Measurements from ENCODE around the gene KCNQ1OT1. TPM values are rescaled to one million over a fixed set of nuclear protein-coding genes. Genes with fewer than 3 reads are reported as not detected.

Gene KCNQ1OT1
- total and polyA plus RNA-seq, 4 donors, result 0.08 to 5.4 (median 1.2) TPM

GRCh38 chr11:2576111-2576510 is 123.7 kb downstream of the KCNQ1OT1 start:
- 95 to 96% methylated on average over 15 of the region's 15 CpGs for WGBS, 2 donors
- no peaks in the 10 kb centered on the region for H3K4me1 ChIP-seq (ENCODE audit: control insufficient read depth in 1 of 2, insufficient read depth in 2 of 2, low read length in 2 of 2)
- ATAC-seq (ENCODE audit: low FRiP score) (no peak), DNase-seq (peak; percentile 44 to 66)
- intact Hi-C loops (cut with DNase I), result no loop called here
- no peaks in the 10 kb centered on the region for H3K9me3 ChIP-seq (ENCODE audit: control insufficient read depth, low read length)
- no peak overlapping the region for H3K4me3 ChIP-seq (ENCODE audit: low read length in 2 of 2)
- no peaks in the 10 kb centered on the region for H3K36me3 ChIP-seq (ENCODE audit: control insufficient read depth in 1 of 2, insufficient read depth in 2 of 2, low read length in 1 of 2)
- no peaks in the 10 kb centered on the region for H3K27me3 ChIP-seq (ENCODE audit: control insufficient read depth in 1 of 2, insufficient read depth in 2 of 2, low read length in 1 of 2)
- no peak overlapping the region for H3K27ac ChIP-seq (ENCODE audit: low read depth in 1 of 2, low read length in 2 of 2)

- DNase-seq (peak; percentile 29 to 62), ATAC-seq (ENCODE audit: low FRiP score) (no peak)
Measured at GRCh38 chr11:2575591-2576051, 124.2 kb downstream of the KCNQ1OT1 start.

GRCh38 chr11:2574553-2575535 is 125.0 kb downstream of the KCNQ1OT1 start:
- Histone ChIP-seq H3K36me3 (ENCODE audit: control insufficient read depth in 1 of 2, insufficient read depth in 2 of 2, low read length in 1 of 2) (no peaks in the 10 kb centered on the region), H3K4me3 (ENCODE audit: low read length in 2 of 2) (no peak overlapping the region), H3K9me3 (ENCODE audit: control insufficient read depth, low read length) (no peaks in the 10 kb centered on the region), H3K27me3 (ENCODE audit: control insufficient read depth in 1 of 2, insufficient read depth in 2 of 2, low read length in 1 of 2) (no peaks in the 10 kb centered on the region), H3K27ac (ENCODE audit: low read depth in 1 of 2, low read length in 2 of 2) (no peak overlapping the region), H3K4me1 (ENCODE audit: control insufficient read depth in 1 of 2, insufficient read depth in 2 of 2, low read length in 2 of 2) (no peaks in the 10 kb centered on the region)
- DNase-seq, result peak; percentile 44 to 57
- ATAC-seq (ENCODE audit: low FRiP score), result no peak
- intact Hi-C loops (cut with DNase I), result no loop called here
- WGBS, 2 donors, result 93 to 95% methylated on average over 39 to 45 of the region's 45 CpGs

More at GRCh38 chr11:2575591-2576051, 124.2 kb downstream of the KCNQ1OT1 start:
- Histone ChIP-seq H3K27ac (ENCODE audit: low read depth in 1 of 2, low read length in 2 of 2) (no peak overlapping the region), H3K36me3 (ENCODE audit: control insufficient read depth in 1 of 2, insufficient read depth in 2 of 2, low read length in 1 of 2) (no peaks in the 10 kb centered on the region), H3K4me3 (ENCODE audit: low read length in 2 of 2) (no peak overlapping the region), H3K4me1 (ENCODE audit: control insufficient read depth in 1 of 2, insufficient read depth in 2 of 2, low read length in 2 of 2) (no peaks in the 10 kb centered on the region), H3K27me3 (ENCODE audit: control insufficient read depth in 1 of 2, insufficient read depth in 2 of 2, low read length in 1 of 2) (no peaks in the 10 kb centered on the region), H3K9me3 (ENCODE audit: control insufficient read depth, low read length) (no peaks in the 10 kb centered on the region)
- 95% methylated on average over 17 of the region's 17 CpGs for WGBS, 2 donors
- intact Hi-C loops (cut with DNase I), result no loop called here

GRCh38 chr11:2574043-2574552 is 125.7 kb downstream of the KCNQ1OT1 start:
- 87 to 89% methylated on average over 22 of the region's 22 CpGs for WGBS, 2 donors

GRCh38 chr11:2573240-2574042 is 126.4 kb downstream of the KCNQ1OT1 start:
- intact Hi-C loops (cut with DNase I), result no loop called here
- no peaks in the 10 kb centered on the region for H3K27me3 ChIP-seq (ENCODE audit: control insufficient read depth in 1 of 2, insufficient read depth in 2 of 2, low read length in 1 of 2)

More at GRCh38 chr11:2574043-2574552, 125.7 kb downstream of the KCNQ1OT1 start:
- H3K27ac ChIP-seq (ENCODE audit: low read depth in 1 of 2, low read length in 2 of 2), result no peak overlapping the region
- ATAC-seq (ENCODE audit: low FRiP score) (no peak), DNase-seq (peak; percentile 39 to 64)
- H3K27me3 ChIP-seq (ENCODE audit: control insufficient read depth in 1 of 2, insufficient read depth in 2 of 2, low read length in 1 of 2), result no peaks in the 10 kb centered on the region
- H3K9me3 ChIP-seq (ENCODE audit: control insufficient read depth, low read length), result no peaks in the 10 kb centered on the region
- intact Hi-C loops (cut with DNase I), result no loop called here
- no peaks in the 10 kb centered on the region for H3K4me1 ChIP-seq (ENCODE audit: control insufficient read depth in 1 of 2, insufficient read depth in 2 of 2, low read length in 2 of 2)
- H3K36me3 ChIP-seq (ENCODE audit: control insufficient read depth in 1 of 2, insufficient read depth in 2 of 2, low read length in 1 of 2), result no peaks in the 10 kb centered on the region
- no peak overlapping the region for H3K4me3 ChIP-seq (ENCODE audit: low read length in 2 of 2)

GRCh38 chr11:2572491-2573239 is 127.1 kb downstream of the KCNQ1OT1 start:
- ATAC-seq (ENCODE audit: low FRiP score) (peak; percentile 2), DNase-seq (peak; percentile 45 to 58)
- WGBS, 2 donors, result 97% methylated on average over 33 of the region's 33 CpGs
- intact Hi-C loops (cut with DNase I), result no loop called here
- no peak overlapping the region for H3K27ac ChIP-seq (ENCODE audit: low read depth in 1 of 2, low read length in 2 of 2)
- no peaks in the 10 kb centered on the region for H3K4me1 ChIP-seq (ENCODE audit: control insufficient read depth in 1 of 2, insufficient read depth in 2 of 2, low read length in 2 of 2)
- H3K36me3 ChIP-seq (ENCODE audit: control insufficient read depth in 1 of 2, insufficient read depth in 2 of 2, low read length in 1 of 2), result no peaks in the 10 kb centered on the region
- no peak overlapping the region for H3K4me3 ChIP-seq (ENCODE audit: low read length in 2 of 2)
- H3K27me3 ChIP-seq (ENCODE audit: control insufficient read depth in 1 of 2, insufficient read depth in 2 of 2, low read length in 1 of 2), result no peaks in the 10 kb centered on the region
- no peaks in the 10 kb centered on the region for H3K9me3 ChIP-seq (ENCODE audit: control insufficient read depth, low read length)

More at GRCh38 chr11:2573240-2574042, 126.4 kb downstream of the KCNQ1OT1 start:
- H3K27ac ChIP-seq (ENCODE audit: low read depth in 1 of 2, low read length in 2 of 2), result no peak overlapping the region
- no peaks in the 10 kb centered on the region for H3K9me3 ChIP-seq (ENCODE audit: control insufficient read depth, low read length)
- H3K4me3 ChIP-seq (ENCODE audit: low read length in 2 of 2), result no peak overlapping the region
- ATAC-seq (ENCODE audit: low FRiP score), result no peak
- H3K4me1 ChIP-seq (ENCODE audit: control insufficient read depth in 1 of 2, insufficient read depth in 2 of 2, low read length in 2 of 2), result no peaks in the 10 kb centered on the region
- WGBS, 2 donors, result 95% methylated on average over 27 to 28 of the region's 28 CpGs
- H3K36me3 ChIP-seq (ENCODE audit: control insufficient read depth in 1 of 2, insufficient read depth in 2 of 2, low read length in 1 of 2), result no peaks in the 10 kb centered on the region
- peak; percentile 29 to 45 for DNase-seq

GRCh38 chr11:2571598-2572281 is 128.1 kb downstream of the KCNQ1OT1 start:
- Histone ChIP-seq H3K9me3 (ENCODE audit: control insufficient read depth, low read length) (no peaks in the 10 kb centered on the region), H3K27ac (ENCODE audit: low read depth in 1 of 2, low read length in 2 of 2) (no peak overlapping the region), H3K4me1 (ENCODE audit: control insufficient read depth in 1 of 2, insufficient read depth in 2 of 2, low read length in 2 of 2) (no peaks in the 10 kb centered on the region), H3K4me3 (ENCODE audit: low read length in 2 of 2) (no peak overlapping the region), H3K27me3 (ENCODE audit: control insufficient read depth in 1 of 2, insufficient read depth in 2 of 2, low read length in 1 of 2) (no peaks in the 10 kb centered on the region), H3K36me3 (ENCODE audit: control insufficient read depth in 1 of 2, insufficient read depth in 2 of 2, low read length in 1 of 2) (no peaks in the 10 kb centered on the region)
- WGBS, 2 donors, result 95 to 97% methylated on average over 23 of the region's 23 CpGs
- ATAC-seq (ENCODE audit: low FRiP score), result no peak
- intact Hi-C loops (cut with DNase I), result no loop called here
- DNase-seq, result peak; percentile 36 to 62

Data from aorta (tissue), 5 donors.